MCF 10A (cell line): Measurements from ENCODE around the gene EMILIN2. TPM values are rescaled to one million over a fixed set of nuclear protein-coding genes. Genes with fewer than 3 reads are reported as not detected.
"Not testable (repeated sequence)": the region's sequence is repeated elsewhere in the genome, so short reads cannot be mapped to it uniquely, and the experiment has no call there.

ENCODE experiments used
- BruUV-seq: library from RNA; stranded (reverse); fragments of 400-500 nt; replicated peaks from 2 replicates; lab custom pipeline; 2021; lab: Mats Ljungman, UMichigan
- CTCF ChIA-PET: fragments of 300-600 bp; sonication (Branson Sonifier 250); formaldehyde crosslinking; extraction: SDS; loops from one replicate; lab custom pipeline; 2021; ENCODE audit warnings: antibody characterized with exemption, inconsistent platforms; lab: Yijun Ruan, JAX
- POLR2A ChIA-PET: fragments of 300-600, 350-650 bp; sonication (Branson Sonifier 250); formaldehyde crosslinking; extraction: SDS; loops from one replicate; lab custom pipeline; 2020; ENCODE audit warnings: antibody characterized with exemption, inconsistent platforms; lab: Yijun Ruan, JAX
- DNase-seq: peaks from one replicate; pipeline ENCODE4 v3.0.0-alpha.2; 2018; ENCODE audit not compliant: unreplicated experiment
- H3K27ac Mint-ChIP-seq: one replicate; pipeline ENCODE4 v1.8.0; 2022; ENCODE audit warnings: mild to moderate bottlenecking, low read depth, mixed read lengths; ENCODE audit not compliant: unreplicated experiment
- H3K27me3 Mint-ChIP-seq: one replicate; pipeline ENCODE4 v1.8.0; 2022; ENCODE audit warnings: mixed read lengths; ENCODE audit not compliant: insufficient read depth, unreplicated experiment
- H3K36me3 Mint-ChIP-seq: one replicate; pipeline ENCODE4 v1.8.0; 2022; ENCODE audit warnings: mild to moderate bottlenecking, moderate library complexity, mixed read lengths; ENCODE audit not compliant: insufficient read depth, unreplicated experiment
- H3K4me1 Mint-ChIP-seq: one replicate; pipeline ENCODE4 v1.8.0; 2022; ENCODE audit warnings: mixed read lengths; ENCODE audit not compliant: insufficient read depth, unreplicated experiment
- H3K4me3 Mint-ChIP-seq: one replicate; pipeline ENCODE4 v1.8.0; 2022; ENCODE audit warnings: mild to moderate bottlenecking, moderate library complexity, mixed read lengths; ENCODE audit not compliant: unreplicated experiment
- H3K9me3 Mint-ChIP-seq: one replicate; pipeline ENCODE4 v1.8.0; 2022; ENCODE audit warnings: mixed read lengths; ENCODE audit not compliant: unreplicated experiment
- intact Hi-C: fragments of 100-400 bp; cut with micrococcal nuclease; formaldehyde crosslinking; loops from 2 replicates; pipeline ENCODE4 v1.14.1; 2022
- total RNA-seq: library from RNA; stranded (reverse); gene quantifications from 2 replicates; pipeline ENCODE4 v1.2.3, GENCODE V29; 2022
- TF ChIP-seq, protein P1 (sequence below): fragments of 200-600 bp; IDR thresholded peaks from one replicate; pipeline ENCODE4 v1.8.0; 2022; ENCODE audit warnings: antibody characterized with exemption, mild to moderate bottlenecking; ENCODE audit not compliant: unreplicated experiment

The EMILIN2 gene
- total RNA-seq, 1 experiment from 2014 or later = not detected

GRCh38 chr18:2855560-2856350 lies 8.9 kb downstream of the EMILIN2 start:
- Mint-ChIP-seq H3K4me1 (peaks cover 28% of the 10 kb centered on the region), H3K36me3 (no peaks in the 10 kb centered on the region), H3K27ac (no peak overlapping the region), H3K4me3 (no peak overlapping the region), H3K27me3 (no peaks in the 10 kb centered on the region), H3K9me3 (no peaks in the 10 kb centered on the region)
- no TSS peak for BruUV-seq
- DNase-seq = no peak
- CTCF ChIA-PET = interaction anchor here (0.7 kb wide), 1 partner anchor 208 kb away, joined by 3 read pairs; no protein-coding TSS in a partner anchor
- POLR2A ChIA-PET = no interaction called here
- TF ChIP-seq, protein P1, sequence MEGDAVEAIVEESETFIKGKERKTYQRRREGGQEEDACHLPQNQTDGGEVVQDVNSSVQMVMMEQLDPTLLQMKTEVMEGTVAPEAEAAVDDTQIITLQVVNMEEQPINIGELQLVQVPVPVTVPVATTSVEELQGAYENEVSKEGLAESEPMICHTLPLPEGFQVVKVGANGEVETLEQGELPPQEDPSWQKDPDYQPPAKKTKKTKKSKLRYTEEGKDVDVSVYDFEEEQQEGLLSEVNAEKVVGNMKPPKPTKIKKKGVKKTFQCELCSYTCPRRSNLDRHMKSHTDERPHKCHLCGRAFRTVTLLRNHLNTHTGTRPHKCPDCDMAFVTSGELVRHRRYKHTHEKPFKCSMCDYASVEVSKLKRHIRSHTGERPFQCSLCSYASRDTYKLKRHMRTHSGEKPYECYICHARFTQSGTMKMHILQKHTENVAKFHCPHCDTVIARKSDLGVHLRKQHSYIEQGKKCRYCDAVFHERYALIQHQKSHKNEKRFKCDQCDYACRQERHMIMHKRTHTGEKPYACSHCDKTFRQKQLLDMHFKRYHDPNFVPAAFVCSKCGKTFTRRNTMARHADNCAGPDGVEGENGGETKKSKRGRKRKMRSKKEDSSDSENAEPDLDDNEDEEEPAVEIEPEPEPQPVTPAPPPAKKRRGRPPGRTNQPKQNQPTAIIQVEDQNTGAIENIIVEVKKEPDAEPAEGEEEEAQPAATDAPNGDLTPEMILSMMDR = no peak
- intact Hi-C loops = no loop called here

GRCh38 chr18:2856547-2857170 lies 9.9 kb downstream of the EMILIN2 start:
- TF ChIP-seq, protein P1 = no peak
- Mint-ChIP-seq H3K9me3 (no peaks in the 10 kb centered on the region), H3K36me3 (no peaks in the 10 kb centered on the region), H3K27ac (no peak overlapping the region), H3K27me3 (no peaks in the 10 kb centered on the region), H3K4me3 (no peak overlapping the region), H3K4me1 (peaks cover 28% of the 10 kb centered on the region)
- CTCF ChIA-PET = no interaction called here
- no peak for DNase-seq
- intact Hi-C loops = no loop called here
- BruUV-seq = no TSS peak
- POLR2A ChIA-PET = no interaction called here

DNA sequence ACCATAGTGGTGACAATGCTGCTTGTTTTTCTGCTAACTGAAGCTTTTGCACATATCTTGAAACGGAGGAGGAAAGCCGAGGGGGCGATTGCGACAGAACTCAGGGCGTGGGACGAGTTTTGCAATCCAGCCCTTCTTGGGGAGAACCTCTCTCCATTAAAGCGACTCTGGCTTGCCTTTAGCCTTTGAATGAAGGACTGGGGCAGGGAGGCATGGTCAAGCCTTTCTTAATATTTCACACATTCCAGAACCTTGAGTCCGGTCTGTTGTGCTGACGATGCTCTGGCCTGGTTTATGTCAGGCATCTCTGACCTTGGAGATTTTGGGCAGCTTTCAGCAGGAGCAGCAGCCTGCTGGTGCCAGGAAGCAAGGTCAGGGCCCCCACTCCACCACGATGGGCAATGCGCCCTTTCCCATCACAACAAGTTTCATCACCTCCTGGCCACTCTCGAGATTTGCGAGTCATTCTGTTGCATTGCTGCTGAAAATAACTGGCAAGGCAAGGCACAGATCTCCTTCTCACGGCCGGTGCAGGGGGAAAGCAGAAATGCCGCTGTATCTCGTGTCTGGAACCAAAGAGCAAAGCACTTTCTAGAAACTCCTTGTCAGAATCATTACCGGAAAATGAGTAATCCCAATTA lies 10.8 kb downstream of the EMILIN2 start:
- Mint-ChIP-seq H3K27me3 (peaks cover 4% of the 10 kb centered on the region), H3K4me3 (no peak overlapping the region), H3K9me3 (no peaks in the 10 kb centered on the region), H3K36me3 (no peaks in the 10 kb centered on the region), H3K4me1 (peaks cover 28% of the 10 kb centered on the region), H3K27ac (no peak overlapping the region)
- TF ChIP-seq, protein P1 = no peak
- peak; percentile 87 for DNase-seq
- ChIA-PET POLR2A (no interaction called here), CTCF (no interaction called here)
- intact Hi-C loops = no loop called here
- BruUV-seq = no TSS peak

GRCh38 chr18:2860397-2860796 lies 13.6 kb downstream of the EMILIN2 start:
- H3K27ac Mint-ChIP-seq, POLR2A ChIA-PET, DNase-seq, H3K36me3 Mint-ChIP-seq, intact Hi-C loops, BruUV-seq, H3K4me3 Mint-ChIP-seq, H3K9me3 Mint-ChIP-seq, CTCF ChIA-PET: not testable (repeated sequence)
- peaks cover 12% of the 10 kb centered on the region for H3K27me3 Mint-ChIP-seq
- peaks cover 20% of the 10 kb centered on the region for H3K4me1 Mint-ChIP-seq

DNA sequence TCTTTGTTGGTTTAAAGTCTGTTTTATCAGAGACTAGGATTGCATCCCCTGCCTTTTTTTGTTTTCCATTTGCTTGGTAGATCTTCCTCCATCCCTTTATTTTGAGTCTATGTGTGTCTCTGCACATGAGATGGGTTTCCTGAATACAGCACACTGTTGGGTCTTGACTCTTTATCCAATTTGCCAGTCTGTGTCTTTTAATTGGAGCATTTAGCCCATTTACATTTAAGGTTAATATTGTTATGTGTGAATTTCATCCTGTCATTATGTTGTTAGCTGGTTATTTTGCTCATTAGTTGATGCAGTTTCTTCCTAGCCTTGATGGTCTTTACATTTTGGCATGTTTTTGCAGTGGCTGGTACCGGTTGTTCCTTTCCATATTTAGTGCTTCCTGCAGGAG lies 17.2 kb downstream of the EMILIN2 start:
- POLR2A ChIA-PET, H3K36me3 Mint-ChIP-seq, DNase-seq, intact Hi-C loops, H3K27ac Mint-ChIP-seq, H3K9me3 Mint-ChIP-seq, BruUV-seq, H3K4me3 Mint-ChIP-seq, H3K4me1 Mint-ChIP-seq, CTCF ChIA-PET: not testable (repeated sequence)
- peaks cover 20% of the 10 kb centered on the region for H3K27me3 Mint-ChIP-seq

- BruUV-seq, H3K9me3 Mint-ChIP-seq, H3K27ac Mint-ChIP-seq, CTCF ChIA-PET, H3K4me3 Mint-ChIP-seq, POLR2A ChIA-PET, DNase-seq, intact Hi-C loops, H3K36me3 Mint-ChIP-seq, H3K4me1 Mint-ChIP-seq: not testable (repeated sequence)
- H3K27me3 Mint-ChIP-seq = peaks cover 29% of the 10 kb centered on the region
Observed at GRCh38 chr18:2866465-2866864, 19.7 kb downstream of the EMILIN2 start.
